HG03066 (cell line): ENCODE data around the gene EXD3.
"Not testable (repeated sequence)": the region's sequence is repeated elsewhere in the genome, so short reads cannot be mapped to it uniquely, and the experiment has no call there.

Source experiments
- ATAC-seq: cut with Tn5 transposase; IDR thresholded peaks from one replicate; pipeline ENCODE4 v1.9.1; 2021; ENCODE audit warnings: low read depth; ENCODE audit not compliant: unreplicated experiment

Gene EXD3

GRCh38 chr9:137395666-137396010 is 27.3 kb downstream of the EXD3 start:
- ATAC-seq: no peak

- ATAC-seq: no peak
Observed at GRCh38 chr9:137394866-137395665, 27.9 kb downstream of the EXD3 start.

- no peak for ATAC-seq
Observed at GRCh38 chr9:137393176-137394150, 29.5 kb downstream of the EXD3 start.

- ATAC-seq: no peak
Observed at GRCh38 chr9:137392232-137393007, 30.5 kb downstream of the EXD3 start.

- ATAC-seq: no peak
Observed at GRCh38 chr9:137391411-137391754, 31.6 kb downstream of the EXD3 start.

- no peak for ATAC-seq
Observed at GRCh38 chr9:137390553-137391410, 32.2 kb downstream of the EXD3 start.

- ATAC-seq: no peak
Observed at GRCh38 chr9:137389428-137389746, 33.6 kb downstream of the EXD3 start.

GRCh38 chr9:137388589-137389427 is 34.2 kb downstream of the EXD3 start:
- ATAC-seq: no peak

- ATAC-seq: no peak
Observed at GRCh38 chr9:137387891-137388560, 34.9 kb downstream of the EXD3 start.

- no peak for ATAC-seq
Observed at GRCh38 chr9:137387114-137387890, 35.7 kb downstream of the EXD3 start.

- ATAC-seq: not testable (repeated sequence)
Observed at GRCh38 chr9:137386507-137387113, 36.4 kb downstream of the EXD3 start.

GRCh38 chr9:137385061-137385655 is 37.8 kb downstream of the EXD3 start:
- ATAC-seq: no peak

GRCh38 chr9:137383784-137384756 is 38.9 kb downstream of the EXD3 start:
- no peak for ATAC-seq

GRCh38 chr9:137383081-137383783 is 39.7 kb downstream of the EXD3 start:
- no peak for ATAC-seq

- ATAC-seq: no peak
Observed at GRCh38 chr9:137382444-137383080, 40.4 kb downstream of the EXD3 start.
